ENCODE data around the gene PRC1.

- TF ChIP-seq EP300 (IDR thresholded peaks at IDR 0.05) (no peak), CTCF (IDR thresholded peaks at IDR 0.05) (peak in 2 of 3 experiments; percentile 87 to 96), POLR2AphosphoS5 (IDR thresholded peaks at IDR 0.05) (peak; percentile 11 to 28)
These were observed 37.9 kb downstream of the PRC1 start for GRCh38 chr15:90956274-90957030.
